ENCODE data around the gene TMEM41B. TPM values are rescaled to one million over a fixed set of nuclear protein-coding genes. Genes with fewer than 3 reads are reported as not detected.
A peak's percentile ranks its signal among the peaks of the same experiment; 100 is the strongest.
"Not testable (repeated sequence)": the region's sequence is repeated elsewhere in the genome, so short reads cannot be mapped to it uniquely, and the experiment has no call there.

TMEM41B gene
- total RNA-seq = 10 to 100 TPM; 13.7 to 53.9 (median 51.8) TPM

- TF ChIP-seq POLR2A (IDR thresholded peaks at IDR 0.05) (peak; percentile 88), CTCF (IDR thresholded peaks at IDR 0.05) (no peak), POLR2AphosphoS5 (IDR thresholded peaks at IDR 0.05) (peak; percentile 89 to 90 (median 90)), EP300 (IDR thresholded peaks at IDR 0.05; ENCODE audit: low read depth) (no peak)
- in situ Hi-C loops (cut with MboI; ENCODE audit: low pct_ligation_motif_present in 1 of 4, low pct_unique_long_range_greater_than_20kb in 1 of 4, low sequenced_read_pairs in 3 of 4) (no loop called here), intact Hi-C loops (cut with DNase I; ENCODE audit: low total_unique reads) (loop anchor here (10.0 kb wide), 1 partner anchor 70 kb away; the partner anchor contains the start of gene IPO7)
- no peaks in the 10 kb centered on the region for H3K27me3 ChIP-seq
- peak within 1 kb of the TSS; percentile 90 to 96 (median 92) for H3K27ac ChIP-seq
- H3K36me3 ChIP-seq = no peaks in the 10 kb centered on the region
- peak within 1 kb of the TSS; percentile 94 to 100 (median 96) for H3K4me3 ChIP-seq
- DNase-seq = peak; percentile 98
- no peaks in the 10 kb centered on the region for H3K9me3 ChIP-seq
- peaks cover 0 to 29% (median 16%) of the 10 kb centered on the region in 4 donors for H3K4me1 ChIP-seq
- 1% methylated on average over 43 of the region's 71 CpGs; no CpG with 5 or more reads in 1 of the 2 donors for WGBS, 2 donors (ENCODE audit: low coverage in 1 of 2)
Observed at GRCh38 chr11:9314291-9315077, at the start of gene TMEM41B. Gene TMEM41B, minus strand, starts transcription at chr11:9314593. Its CDS starts 152 bp downstream, at chr11:9314441.

- H3K36me3 ChIP-seq = no peaks in the 10 kb centered on the region
- in situ Hi-C loops (cut with MboI; ENCODE audit: low pct_ligation_motif_present in 1 of 4, low pct_unique_long_range_greater_than_20kb in 1 of 4, low sequenced_read_pairs in 3 of 4) = no loop called here
- WGBS, 2 donors (ENCODE audit: low coverage in 1 of 2) = 82% methylated on average over 2 of the region's 2 CpGs
Observed at GRCh38 chr11:9362393-9362863, 48.0 kb upstream of the TMEM41B start.

GRCh38 chr11:9360862-9361622 is 46.6 kb upstream of the TMEM41B start:
- H3K4me3 ChIP-seq; intact Hi-C loops (cut with DNase I; ENCODE audit: low total_unique reads); H3K9me3 ChIP-seq; H3K36me3 ChIP-seq; H3K27me3 ChIP-seq; H3K27ac ChIP-seq; in situ Hi-C loops (cut with MboI; ENCODE audit: low pct_ligation_motif_present in 1 of 4, low pct_unique_long_range_greater_than_20kb in 1 of 4, low sequenced_read_pairs in 3 of 4); DNase-seq: not testable (repeated sequence)
- 94% methylated on average over 9 to 13 of the region's 13 CpGs for WGBS, 2 donors (ENCODE audit: low coverage in 1 of 2)
- peaks cover 0 to 18% (median 9%) of the 10 kb centered on the region in 4 donors for H3K4me1 ChIP-seq

More at GRCh38 chr11:9362393-9362863, 48.0 kb upstream of the TMEM41B start:
- peaks cover 0 to 18% (median 9%) of the 10 kb centered on the region in 4 donors for H3K4me1 ChIP-seq
- H3K9me3 ChIP-seq = no peaks in the 10 kb centered on the region
- DNase-seq = no peak
- H3K4me3 ChIP-seq = no peak overlapping the region
- H3K27ac ChIP-seq = peak overlapping the region in 3 of 4 donors; percentile 94 to 99 (median 98)
- no peaks in the 10 kb centered on the region for H3K27me3 ChIP-seq
- intact Hi-C loops (cut with DNase I; ENCODE audit: low total_unique reads) = no loop called here
- TF ChIP-seq CTCF (IDR thresholded peaks at IDR 0.05) (no peak), POLR2AphosphoS5 (IDR thresholded peaks at IDR 0.05) (no peak), EP300 (IDR thresholded peaks at IDR 0.05; ENCODE audit: low read depth) (no peak), POLR2A (IDR thresholded peaks at IDR 0.05) (no peak)

GRCh38 chr11:9357041-9357440 is 42.6 kb upstream of the TMEM41B start:
- Histone ChIP-seq H3K27me3 (no peaks in the 10 kb centered on the region), H3K36me3 (no peaks in the 10 kb centered on the region), H3K4me1 (no peaks in the 10 kb centered on the region), H3K4me3 (no peak overlapping the region), H3K27ac (no peak overlapping the region), H3K9me3 (no peaks in the 10 kb centered on the region)
- in situ Hi-C loops (cut with MboI; ENCODE audit: low pct_ligation_motif_present in 1 of 4, low pct_unique_long_range_greater_than_20kb in 1 of 4, low sequenced_read_pairs in 3 of 4) (no loop called here), intact Hi-C loops (cut with DNase I; ENCODE audit: low total_unique reads) (no loop called here)
- no peak for DNase-seq
- 91 to 94% methylated on average over 4 of the region's 4 CpGs for WGBS, 2 donors (ENCODE audit: low coverage in 1 of 2)
- TF ChIP-seq EP300 (IDR thresholded peaks at IDR 0.05; ENCODE audit: low read depth) = no peak
- no peak for TF ChIP-seq POLR2AphosphoS5 (IDR thresholded peaks at IDR 0.05)
- TF ChIP-seq POLR2A (IDR thresholded peaks at IDR 0.05) = no peak
- TF ChIP-seq CTCF (IDR thresholded peaks at IDR 0.05) = no peak
